ENCODE results near the gene OTC. TPM values are rescaled to one million over a fixed set of nuclear protein-coding genes. Genes with fewer than 3 reads are reported as not detected.

OTC gene
- not detected in 5 replicates for total RNA-seq (2022; extraction: Qiagen RNA extraction; ENCODE audit: low read depth)

DNA sequence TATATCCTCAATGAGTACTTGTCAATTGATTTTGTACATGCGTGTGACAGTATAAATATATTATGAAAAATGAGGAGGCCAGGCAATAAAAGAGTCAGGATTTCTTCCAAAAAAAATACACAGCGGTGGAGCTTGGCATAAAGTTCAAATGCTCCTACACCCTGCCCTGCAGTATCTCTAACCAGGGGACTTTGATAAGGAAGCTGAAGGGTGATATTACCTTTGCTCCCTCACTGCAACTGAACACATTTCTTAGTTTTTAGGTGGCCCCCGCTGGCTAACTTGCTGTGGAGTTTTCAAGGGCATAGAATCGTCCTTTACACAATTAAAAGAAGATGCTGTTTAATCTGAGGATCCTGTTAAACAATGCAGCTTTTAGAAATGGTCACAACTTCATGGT is at the start of gene OTC:
TSS of gene OTC (plus strand) at position 243 of the 400 bp plus-strand sequence. CDS start at position 336, 93 bp downstream.

DNA sequence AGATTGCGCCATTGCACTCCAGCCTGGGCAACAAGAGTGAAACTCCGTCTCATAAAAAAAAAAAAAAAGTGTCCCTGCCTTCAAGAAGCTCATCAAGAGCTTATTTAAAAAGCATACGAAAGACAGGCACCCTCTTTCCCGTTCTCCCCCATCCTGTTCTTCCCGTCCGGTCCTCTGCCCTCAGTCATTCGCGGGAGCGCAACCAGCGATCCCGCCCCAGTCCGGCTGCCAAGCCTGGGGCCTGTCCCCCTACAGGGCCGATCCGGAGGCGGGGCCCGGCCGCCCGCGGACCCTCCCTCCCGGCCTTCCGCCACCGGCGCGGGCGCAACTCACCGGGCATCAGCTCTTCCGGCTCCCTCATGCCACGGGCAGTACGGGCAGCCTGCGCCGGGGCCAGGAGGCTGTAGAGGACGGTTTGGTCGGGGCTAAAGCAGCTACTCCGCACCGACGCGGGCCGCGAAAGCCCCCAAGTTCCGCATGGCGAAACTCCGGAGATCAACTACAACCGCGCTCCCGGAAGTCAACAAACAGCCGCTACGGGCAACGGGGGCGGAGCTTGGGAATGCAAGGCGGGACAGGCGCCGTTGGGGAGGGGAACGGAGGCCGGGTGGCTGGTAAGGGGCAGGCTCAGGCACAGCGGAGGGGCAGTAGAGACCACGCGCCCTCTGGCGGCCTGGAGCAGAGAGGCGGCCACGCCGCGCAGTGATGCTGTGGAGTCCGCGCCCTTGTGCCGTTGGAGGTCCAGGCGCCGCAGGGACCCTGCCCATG is 25.2 kb upstream of the OTC start, which contains the start of gene RPGR:
TSS of gene RPGR (minus strand) at position 503 of the 768 bp plus-strand sequence. CDS start at position 361, 142 bp downstream.

Other genes with a start within 250 kb of the OTC start
- 7.3 to 8.4 TPM (median 7.9 TPM) in 5 replicates for gene SRPX, start 131.7 kb upstream of the OTC start, total RNA-seq (2022; extraction: Qiagen RNA extraction; ENCODE audit: low read depth)
- gene RPGR, start 25.1 kb upstream of the OTC start, total RNA-seq (2022; extraction: Qiagen RNA extraction; ENCODE audit: low read depth), result 8.9 to 12.9 TPM (median 12.1 TPM) in 5 replicates
- gene TSPAN7, start 208.9 kb downstream of the OTC start, total RNA-seq (2022; extraction: Qiagen RNA extraction; ENCODE audit: low read depth), result 2.1 to 3.3 TPM (median 2.3 TPM) in 5 replicates

Measured in A549 treated with GW870086 at 1 μM for 4 hours (cell line).